Measurements from ENCODE around the gene TEX35.

DNA sequence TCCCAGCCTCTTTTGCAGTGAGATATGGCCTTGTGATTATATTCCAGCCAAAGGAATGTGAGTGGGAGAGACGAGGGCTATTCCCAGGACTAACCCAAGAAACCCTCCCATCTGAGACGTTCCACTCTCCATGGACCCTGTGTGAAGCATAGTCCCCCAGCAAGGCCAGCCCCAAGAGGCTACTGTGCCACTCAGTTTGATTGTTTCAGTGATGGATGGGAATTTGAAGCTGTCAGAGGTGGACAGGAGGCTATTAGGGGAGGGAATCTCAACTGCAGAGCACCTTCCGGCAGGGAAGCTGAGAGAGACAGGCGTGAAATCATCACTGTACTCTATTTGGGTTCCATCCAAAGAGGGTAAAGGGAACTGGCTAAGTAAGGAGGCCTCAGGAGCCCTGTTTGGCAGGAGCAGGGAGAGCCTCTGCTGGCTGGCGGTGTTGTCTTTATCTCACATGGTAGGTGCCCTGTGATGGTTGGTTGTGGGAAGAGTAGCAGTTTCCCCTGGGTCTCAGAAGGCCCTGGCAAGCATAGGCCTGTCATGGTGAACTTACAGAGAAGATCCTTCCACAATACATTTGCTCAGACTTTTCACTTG lies 3.4 kb upstream of the TEX35 start:
- TF ChIP-seq, protein P1, sequence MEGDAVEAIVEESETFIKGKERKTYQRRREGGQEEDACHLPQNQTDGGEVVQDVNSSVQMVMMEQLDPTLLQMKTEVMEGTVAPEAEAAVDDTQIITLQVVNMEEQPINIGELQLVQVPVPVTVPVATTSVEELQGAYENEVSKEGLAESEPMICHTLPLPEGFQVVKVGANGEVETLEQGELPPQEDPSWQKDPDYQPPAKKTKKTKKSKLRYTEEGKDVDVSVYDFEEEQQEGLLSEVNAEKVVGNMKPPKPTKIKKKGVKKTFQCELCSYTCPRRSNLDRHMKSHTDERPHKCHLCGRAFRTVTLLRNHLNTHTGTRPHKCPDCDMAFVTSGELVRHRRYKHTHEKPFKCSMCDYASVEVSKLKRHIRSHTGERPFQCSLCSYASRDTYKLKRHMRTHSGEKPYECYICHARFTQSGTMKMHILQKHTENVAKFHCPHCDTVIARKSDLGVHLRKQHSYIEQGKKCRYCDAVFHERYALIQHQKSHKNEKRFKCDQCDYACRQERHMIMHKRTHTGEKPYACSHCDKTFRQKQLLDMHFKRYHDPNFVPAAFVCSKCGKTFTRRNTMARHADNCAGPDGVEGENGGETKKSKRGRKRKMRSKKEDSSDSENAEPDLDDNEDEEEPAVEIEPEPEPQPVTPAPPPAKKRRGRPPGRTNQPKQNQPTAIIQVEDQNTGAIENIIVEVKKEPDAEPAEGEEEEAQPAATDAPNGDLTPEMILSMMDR (IDR thresholded peaks at IDR 0.05; ENCODE audit: low read depth, low read length, missing input control): no peak
- TF ChIP-seq YY1 (IDR thresholded peaks at IDR 0.05) (no peak), GABPA (IDR thresholded peaks at IDR 0.05 in 1 of 2, conservative IDR thresholded peaks at IDR 0.05 in 1 of 2) (no peak), TAF1 (conservative IDR thresholded peaks at IDR 0.05) (no peak), RXRA (IDR thresholded peaks at IDR 0.05) (no peak), RAD21 (IDR thresholded peaks at IDR 0.05) (no peak), JUND (IDR thresholded peaks at IDR 0.05) (no peak)
- TF ChIP-seq, protein P2, sequence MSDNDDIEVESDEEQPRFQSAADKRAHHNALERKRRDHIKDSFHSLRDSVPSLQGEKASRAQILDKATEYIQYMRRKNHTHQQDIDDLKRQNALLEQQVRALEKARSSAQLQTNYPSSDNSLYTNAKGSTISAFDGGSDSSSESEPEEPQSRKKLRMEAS (IDR thresholded peaks at IDR 0.05): no peak
- TF ChIP-seq, protein P3, sequence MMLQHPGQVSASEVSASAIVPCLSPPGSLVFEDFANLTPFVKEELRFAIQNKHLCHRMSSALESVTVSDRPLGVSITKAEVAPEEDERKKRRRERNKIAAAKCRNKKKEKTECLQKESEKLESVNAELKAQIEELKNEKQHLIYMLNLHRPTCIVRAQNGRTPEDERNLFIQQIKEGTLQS (IDR thresholded peaks at IDR 0.05): no peak
- TF ChIP-seq, protein P4, sequence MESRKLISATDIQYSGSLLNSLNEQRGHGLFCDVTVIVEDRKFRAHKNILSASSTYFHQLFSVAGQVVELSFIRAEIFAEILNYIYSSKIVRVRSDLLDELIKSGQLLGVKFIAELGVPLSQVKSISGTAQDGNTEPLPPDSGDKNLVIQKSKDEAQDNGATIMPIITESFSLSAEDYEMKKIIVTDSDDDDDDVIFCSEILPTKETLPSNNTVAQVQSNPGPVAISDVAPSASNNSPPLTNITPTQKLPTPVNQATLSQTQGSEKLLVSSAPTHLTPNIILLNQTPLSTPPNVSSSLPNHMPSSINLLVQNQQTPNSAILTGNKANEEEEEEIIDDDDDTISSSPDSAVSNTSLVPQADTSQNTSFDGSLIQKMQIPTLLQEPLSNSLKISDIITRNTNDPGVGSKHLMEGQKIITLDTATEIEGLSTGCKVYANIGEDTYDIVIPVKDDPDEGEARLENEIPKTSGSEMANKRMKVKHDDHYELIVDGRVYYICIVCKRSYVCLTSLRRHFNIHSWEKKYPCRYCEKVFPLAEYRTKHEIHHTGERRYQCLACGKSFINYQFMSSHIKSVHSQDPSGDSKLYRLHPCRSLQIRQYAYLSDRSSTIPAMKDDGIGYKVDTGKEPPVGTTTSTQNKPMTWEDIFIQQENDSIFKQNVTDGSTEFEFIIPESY (IDR thresholded peaks at IDR 0.05): no peak
